H1 (cell line): ENCODE measurements around the gene UROC1. TPM values are rescaled to one million over a fixed set of nuclear protein-coding genes. Genes with fewer than 3 reads are reported as not detected.

Source experiments
- CTCF ChIA-PET: fragments of 300-600 bp; sonication (Branson Sonifier 250); formaldehyde crosslinking; loops from one replicate; lab custom pipeline; 2021; ENCODE audit not compliant: partially characterized antibody; lab: Charles Lee
- POLR2A ChIA-PET: fragments of 300-600 bp; sonication (Branson Sonifier 250); formaldehyde crosslinking; loops from one replicate; lab custom pipeline; 2021; ENCODE audit warnings: inconsistent platforms; ENCODE audit not compliant: partially characterized antibody; lab: Charles Lee
- DNase-seq, 2 experiments: peaks; one replicate each; pipeline versions ENCODE4 v3.0.0 to v3.0.0-alpha.2; 2010 to 2022; ENCODE audit warnings: low spot score in 2 of 2, low read depth in 1 of 2, mixed read lengths in 1 of 2
- FAIRE-seq: peaks from 2 replicates; lab custom pipeline; 2011; peaks lifted over from hg19 to GRCh38; lab: Jason Lieb, UNC
- H2AFZ ChIP-seq: 2 replicates; pipeline ENCODE4 v1.8.1; 2012; ENCODE audit warnings: low read length, inconsistent platforms
- H2AK5ac ChIP-seq: 2 replicates; pipeline ENCODE4 v1.6.1; 2013; ENCODE audit warnings: low read depth, low read length
- H2BK120ac ChIP-seq: replicated peaks from 2 replicates; pipeline ENCODE3; 2013; ENCODE audit warnings: low read depth, low read length, inconsistent platforms
- H2BK12ac ChIP-seq: 2 replicates; pipeline ENCODE4 v1.6.1; 2013; ENCODE audit warnings: low read depth, low read length
- H2BK15ac ChIP-seq: 2 replicates; pipeline ENCODE4 v1.6.1; 2013; ENCODE audit warnings: low read length
- H2BK20ac ChIP-seq: 2 replicates; pipeline ENCODE4 v1.6.1; 2013; ENCODE audit warnings: low read length
- H2BK5ac ChIP-seq: 2 replicates; pipeline ENCODE4 v1.6.1; 2013; ENCODE audit warnings: low read depth, low read length
- H3K14ac ChIP-seq: 2 replicates; pipeline ENCODE4 v1.6.1; 2013; ENCODE audit warnings: inconsistent platforms; ENCODE audit not compliant: insufficient read length
- H3K18ac ChIP-seq: 2 replicates; pipeline ENCODE4 v1.6.1; 2013; ENCODE audit warnings: low read length; ENCODE audit errors: extremely low read depth
- H3K23ac ChIP-seq: 2 replicates; pipeline ENCODE4 v1.6.1; 2013; ENCODE audit warnings: inconsistent platforms; ENCODE audit not compliant: insufficient read length
- H3K23me2 ChIP-seq: 2 replicates; pipeline ENCODE4 v1.6.1; 2013; ENCODE audit warnings: low read depth, low read length
- H3K27ac ChIP-seq: 2 replicates; pipeline ENCODE4 v1.6.1; 2011; ENCODE audit warnings: low read depth, low read length, inconsistent platforms
- H3K27me3 ChIP-seq, 4 experiments: replicated peaks in 1 of 4; 1 replicate in 1 of 4; 2 replicates in 3 of 4; pipeline versions ENCODE4 v1.6.1 to v1.8.1; 2011 to 2013; ENCODE audit warnings: low read length in 3 of 4, mild to moderate bottlenecking in 3 of 4, inconsistent platforms in 2 of 4, mixed read lengths in 2 of 4, moderate library complexity in 1 of 4; ENCODE audit not compliant: control insufficient read depth in 3 of 4, insufficient read depth in 3 of 4; ENCODE audit errors: extremely low read depth in 1 of 4
- H3K36me3 ChIP-seq, 4 experiments: 2 replicates each; pipeline versions ENCODE4 v1.6.1 to v1.8.1; 2011 to 2013; ENCODE audit warnings: mild to moderate bottlenecking in 4 of 4, low read length in 3 of 4, moderate library complexity in 2 of 4, control low read depth in 1 of 4, inconsistent platforms in 1 of 4; ENCODE audit not compliant: insufficient read depth in 4 of 4, control insufficient read depth in 2 of 4
- H3K4ac ChIP-seq: replicated peaks from 2 replicates; pipeline ENCODE3; 2013; ENCODE audit warnings: low read length, low read depth, mixed read lengths, inconsistent platforms; ENCODE audit not compliant: insufficient read length
- H3K4me1 ChIP-seq, 4 experiments: replicated peaks in 1 of 4; 1 replicate in 1 of 4; 2 replicates in 3 of 4; pipeline versions ENCODE4 v1.6.1 to v1.8.1; 2011 to 2013; ENCODE audit warnings: low read length in 3 of 4, inconsistent platforms in 2 of 4, mixed read lengths in 1 of 4; ENCODE audit not compliant: insufficient read depth in 4 of 4, control insufficient read depth in 3 of 4
- H3K4me2 ChIP-seq, 2 experiments: 2 replicates each; pipeline versions ENCODE4 v1.6.1 to v1.8.1; 2011 to 2013; ENCODE audit warnings: low read depth in 2 of 2, low read length in 2 of 2, control low read depth in 1 of 2, inconsistent platforms in 1 of 2, mild to moderate bottlenecking in 1 of 2; ENCODE audit not compliant: insufficient read depth in 1 of 2
- H3K4me3 ChIP-seq, 4 experiments: fragments of 200-600, 300-600 bp in 1 of 4; sonication (generic), shearing (Covaris generic), sonication (Bioruptor Twin) in 1 of 4; 2 replicates each; pipeline versions ENCODE4 v1.5.1 to v1.8.1; 2011 to 2016; ENCODE audit warnings: low read length in 4 of 4, low read depth in 3 of 4, control low read depth in 2 of 4, inconsistent platforms in 2 of 4, mild to moderate bottlenecking in 2 of 4, mixed read lengths in 1 of 4, moderate library complexity in 1 of 4; ENCODE audit not compliant: insufficient read depth in 2 of 4; ENCODE audit errors: extremely low read depth in 1 of 4
- H3K56ac ChIP-seq: replicated peaks from 2 replicates; pipeline ENCODE3; 2013; ENCODE audit warnings: low read depth, mild to moderate bottlenecking, mixed read lengths, low read length, inconsistent platforms; ENCODE audit not compliant: insufficient read length
- H3K79me1 ChIP-seq: 2 replicates; pipeline ENCODE4 v1.6.1; 2013; ENCODE audit warnings: low read depth, low read length, control low read depth
- H3K79me2 ChIP-seq, 2 experiments: 2 replicates each; pipeline versions ENCODE4 v1.6.1 to v1.8.1; 2012 to 2013; ENCODE audit warnings: low read length in 2 of 2, mild to moderate bottlenecking in 2 of 2, inconsistent platforms in 1 of 2; ENCODE audit not compliant: insufficient read depth in 2 of 2, control insufficient read depth in 1 of 2
- H3K9ac ChIP-seq, 4 experiments: replicated peaks in 1 of 4; 1 replicate in 1 of 4; 2 replicates in 3 of 4; pipeline versions ENCODE4 v1.6.1 to v1.8.1; 2011 to 2013; ENCODE audit warnings: low read depth in 3 of 4, low read length in 3 of 4, control low read depth in 2 of 4, mild to moderate bottlenecking in 2 of 4, moderate library complexity in 2 of 4, inconsistent platforms in 1 of 4; ENCODE audit errors: extremely low read depth in 1 of 4
- H3K9me3 ChIP-seq, 2 experiments: 2 replicates each; pipeline versions ENCODE4 v1.6.1 to v1.8.1; 2012 to 2013; ENCODE audit warnings: mild to moderate bottlenecking in 2 of 2, moderate library complexity in 2 of 2, control low read depth in 1 of 2, inconsistent platforms in 1 of 2, low read depth in 1 of 2, low read length in 1 of 2, mixed read lengths in 1 of 2; ENCODE audit not compliant: insufficient read depth in 2 of 2
- H4K20me1 ChIP-seq, 2 experiments: replicated peaks in 1 of 2; 2 replicates each; pipeline versions ENCODE3 to v1.8.1; 2011 to 2013; ENCODE audit warnings: inconsistent platforms in 2 of 2, low read length in 2 of 2, mild to moderate bottlenecking in 1 of 2; ENCODE audit not compliant: insufficient read depth in 2 of 2, control insufficient read depth in 1 of 2
- H4K5ac ChIP-seq: 2 replicates; pipeline ENCODE4 v1.6.1; 2013; ENCODE audit warnings: low read length, low read depth, mixed read lengths, inconsistent platforms; ENCODE audit not compliant: insufficient read length
- H4K8ac ChIP-seq: 2 replicates; pipeline ENCODE4 v1.8.0; 2013; ENCODE audit warnings: mild to moderate bottlenecking, moderate library complexity, low read length, inconsistent platforms; ENCODE audit not compliant: insufficient read depth; ENCODE audit errors: extremely low read depth
- H4K91ac ChIP-seq: replicated peaks from 2 replicates; pipeline ENCODE3; 2013; ENCODE audit warnings: low read length, mixed read lengths, inconsistent platforms; ENCODE audit not compliant: insufficient read length
- ATF3 ChIP-seq: IDR thresholded peaks from 2 replicates; pipeline ENCODE4 v1.6.1; 2011; ENCODE audit warnings: low read depth, mild to moderate bottlenecking, low read length; ENCODE audit not compliant: insufficient read depth
- CTCF ChIP-seq, 3 experiments: IDR thresholded peaks; 1 replicate in 2 of 3; 2 replicates in 1 of 3; pipeline versions ENCODE4 v1.5.1 to v1.6.1; 2011; ENCODE audit warnings: low read length in 3 of 3, mild to moderate bottlenecking in 3 of 3, inconsistent platforms in 2 of 3, low read depth in 1 of 3, moderate library complexity in 1 of 3; ENCODE audit not compliant: insufficient read depth in 1 of 3; ENCODE audit errors: control extremely low read depth in 1 of 3
- NRF1 ChIP-seq: IDR thresholded peaks from 2 replicates; pipeline ENCODE4 v1.6.1; 2011; ENCODE audit warnings: mild to moderate bottlenecking, low read depth, low read length, improper control_type of control experiment
- SAP30 ChIP-seq: fragments of 300-600 bp; sonication (generic); IDR thresholded peaks from 2 replicates; pipeline ENCODE4 v1.7.1; 2012; ENCODE audit warnings: low read length, moderate library complexity, mild to moderate bottlenecking, inconsistent platforms; ENCODE audit not compliant: insufficient read depth, insufficient replicate concordance
- SIN3A ChIP-seq, 2 experiments: IDR thresholded peaks in 1 of 2; conservative IDR thresholded peaks in 1 of 2; 2 replicates each; pipeline ENCODE4 v1.6.1; 2011 to 2012; ENCODE audit warnings: low read length in 2 of 2, improper control_type of control experiment in 1 of 2, low read depth in 1 of 2, mild to moderate bottlenecking in 1 of 2
- SP1 ChIP-seq: IDR thresholded peaks from 2 replicates; pipeline ENCODE4 v1.6.1; 2011; ENCODE audit warnings: low read depth, low read length
- WGBS, 2 experiments: shearing (Covaris generic) in 1 of 2; methylation state at CpG; one replicate each; pipeline versions ENCODE4 v1.1.6 to v1.1.7; 2013 to 2015; ENCODE audit warnings: low lambda C conversion rate in 2 of 2, mixed read lengths in 2 of 2, inconsistent platforms in 1 of 2, low coverage in 1 of 2, missing lambda C conversion rate in 1 of 2; ENCODE audit not compliant: insufficient replicate concordance in 2 of 2, insufficient coverage in 1 of 2, insufficient read length in 1 of 2; ENCODE audit errors: extremely low coverage in 1 of 2, missing lambda C conversion rate in 1 of 2; 5-methylcytosine and 5-hydroxymethylcytosine counted together
- polyA plus RNA-seq, 7 experiments: library from polyadenylated mRNA; depleted of rRNA in 3 of 7; stranded (reverse) in 5 of 7; unstranded in 2 of 7; fragments of >200 nt in 5 of 7; fragments of 200-250 nt in 2 of 7; gene quantifications; 1 replicate in 5 of 7; 2 replicates in 1 of 7; 4 replicates in 1 of 7; pipeline versions ENCODE4 v1.2.1 to v1.2.3, GENCODE V29; 2011 to 2013; ENCODE audit warnings: missing spikeins in 2 of 7, mixed read lengths in 2 of 7
- total RNA-seq: library from RNA; stranded (reverse); fragmentation: NEBNext Ultra II Directional; extraction: Animal tissue kit (Norgen Biotek cat#: 25700); gene quantifications from 2 replicates; pipeline ENCODE4 v1.2.1, GENCODE V29; 2021

Gene UROC1
- total and polyA plus RNA-seq, 2 of the 8 experiments (the other 6 are each of a cell fraction or from before 2014, with no cell fraction given): 0.03 TPM; not detected in 1

- H4K91ac ChIP-seq: no peak overlapping the region
- H3K9me3 ChIP-seq: no peaks in the 10 kb centered on the region
- H3K79me2 ChIP-seq: peaks cover 0 to 43% of the 10 kb centered on the region in 2 experiments; a peak in 2 of 4 replicates
- H3K23ac ChIP-seq: no peak overlapping the region
- ChIA-PET CTCF (interaction anchor here (0.6 to 3.1 kb wide), 12 partner anchors 10 to 1061 kb away, joined by 3 to 15 read pairs (median 4); no protein-coding TSS in a partner anchor), POLR2A (interaction anchor here (0.6 to 4.2 kb wide), 12 partner anchors 9 to 478 kb away, joined by 3 to 23 read pairs (median 3); partner anchors contain the start of gene KLF15)
- FAIRE-seq (no peak), DNase-seq (peak in 1 of 2 experiments; percentile 59)
- peak overlapping the region; percentile 67 for H3K56ac ChIP-seq
- H2BK15ac ChIP-seq: no peak overlapping the region
- H2BK20ac ChIP-seq: no peak overlapping the region
- no peak overlapping the region for H2AFZ ChIP-seq
- H2BK5ac ChIP-seq: peak overlapping the region; percentile 37; the same call in 1 of the 2 replicates
- H4K5ac ChIP-seq: no peak overlapping the region
- peaks cover 9 to 23% (median 14%) of the 10 kb centered on the region in 4 experiments; a peak in 7 of 8 replicates for H3K36me3 ChIP-seq
- H3K14ac ChIP-seq: no peak overlapping the region
- H3K4ac ChIP-seq: no peak overlapping the region
- WGBS, 2 experiments: 8% methylated on average over 58 of the region's 72 CpGs; no CpG with 5 or more reads in 1 of the 2 experiments
- H2BK12ac ChIP-seq: no peak overlapping the region
- H3K4me2 ChIP-seq: peak overlapping the region; percentile 91 to 92
- peak overlapping the region; percentile 68 to 98 (median 84) for H3K9ac ChIP-seq
- peak overlapping the region; percentile 2; the same call in 1 of the 2 replicates for H3K27ac ChIP-seq
- H3K79me1 ChIP-seq: peaks cover 8% of the 10 kb centered on the region
- H3K4me3 ChIP-seq: peak overlapping the region; percentile 51 to 73 (median 68)
- H2AK5ac ChIP-seq: no peak overlapping the region
- H4K8ac ChIP-seq: peak overlapping the region; percentile 43; the same call in 1 of the 2 replicates
- peaks cover 15% of the 10 kb centered on the region for H3K23me2 ChIP-seq
- peaks cover 9 to 22% (median 14%) of the 10 kb centered on the region in 4 experiments; a peak in 6 of 7 replicates for H3K4me1 ChIP-seq
- H3K27me3 ChIP-seq: no peaks in the 10 kb centered on the region
- no peak overlapping the region for H3K18ac ChIP-seq
- no peak overlapping the region for H2BK120ac ChIP-seq
- H4K20me1 ChIP-seq: peaks cover 14 to 17% of the 10 kb centered on the region in 2 experiments
- TF ChIP-seq SAP30 (no peak), ATF3 (no peak), CTCF (IDR thresholded peaks at IDR 0.05; ENCODE audit: control extremely low read depth in 1 of 3, insufficient read depth in 1 of 3, low read depth in 1 of 3, low read length in 3 of 3) (no peak), SP1 (no peak), NRF1 (no peak), SIN3A (conservative IDR thresholded peaks at IDR 0.05 in 1 of 2, IDR thresholded peaks at IDR 0.05 in 1 of 2; ENCODE audit: low read depth in 1 of 2, low read length in 2 of 2) (peak in 1 of 2 experiments; percentile 19; a peak in 1 of 4 replicates)
These were observed 42.8 kb downstream of the UROC1 start for GRCh38 chr3:126474498-126475412.
